ENCODE results near the gene OMP. TPM values are rescaled to one million over a fixed set of nuclear protein-coding genes. Genes with fewer than 3 reads are reported as not detected.
"Not testable (repeated sequence)": the region's sequence is repeated elsewhere in the genome, so short reads cannot be mapped to it uniquely, and the experiment has no call there.

OMP gene
- total RNA-seq, 1 donor from 2014 or later = 0.94 TPM

DNA sequence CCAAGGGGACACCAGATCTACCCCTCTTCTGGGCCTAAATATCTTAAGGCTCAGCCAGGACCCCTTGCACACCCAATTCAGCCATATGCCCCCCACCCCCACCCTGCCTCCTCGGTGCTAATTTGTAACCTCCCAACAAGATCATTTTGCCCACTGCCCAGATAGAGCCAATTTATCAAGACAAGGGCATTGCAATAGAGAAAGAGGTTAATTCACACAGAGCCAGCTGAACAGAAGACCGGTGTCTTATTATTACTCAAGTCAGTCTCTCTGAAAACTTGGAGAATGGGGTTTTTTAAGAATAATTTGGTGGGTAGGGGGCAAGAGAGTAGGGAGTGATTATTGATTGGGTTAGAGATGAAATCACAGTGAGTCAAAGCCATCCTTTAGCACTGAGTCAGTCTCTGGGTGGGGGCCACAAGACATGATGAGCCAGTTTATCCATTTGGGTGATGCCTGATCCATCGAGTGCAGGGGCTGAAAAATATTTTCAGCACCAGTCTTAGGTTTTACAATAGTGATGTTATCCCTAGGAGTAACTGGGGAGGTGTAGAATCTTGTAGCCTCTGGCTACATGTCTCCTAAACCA is 45.7 kb upstream of the OMP start:
- Mint-ChIP-seq H3K9me3 (no peaks in the 10 kb centered on the region), H3K27ac (no peak overlapping the region)
- TF ChIP-seq, protein P1, sequence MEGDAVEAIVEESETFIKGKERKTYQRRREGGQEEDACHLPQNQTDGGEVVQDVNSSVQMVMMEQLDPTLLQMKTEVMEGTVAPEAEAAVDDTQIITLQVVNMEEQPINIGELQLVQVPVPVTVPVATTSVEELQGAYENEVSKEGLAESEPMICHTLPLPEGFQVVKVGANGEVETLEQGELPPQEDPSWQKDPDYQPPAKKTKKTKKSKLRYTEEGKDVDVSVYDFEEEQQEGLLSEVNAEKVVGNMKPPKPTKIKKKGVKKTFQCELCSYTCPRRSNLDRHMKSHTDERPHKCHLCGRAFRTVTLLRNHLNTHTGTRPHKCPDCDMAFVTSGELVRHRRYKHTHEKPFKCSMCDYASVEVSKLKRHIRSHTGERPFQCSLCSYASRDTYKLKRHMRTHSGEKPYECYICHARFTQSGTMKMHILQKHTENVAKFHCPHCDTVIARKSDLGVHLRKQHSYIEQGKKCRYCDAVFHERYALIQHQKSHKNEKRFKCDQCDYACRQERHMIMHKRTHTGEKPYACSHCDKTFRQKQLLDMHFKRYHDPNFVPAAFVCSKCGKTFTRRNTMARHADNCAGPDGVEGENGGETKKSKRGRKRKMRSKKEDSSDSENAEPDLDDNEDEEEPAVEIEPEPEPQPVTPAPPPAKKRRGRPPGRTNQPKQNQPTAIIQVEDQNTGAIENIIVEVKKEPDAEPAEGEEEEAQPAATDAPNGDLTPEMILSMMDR (conservative IDR thresholded peaks at IDR 0.05) = no peak

DNA sequence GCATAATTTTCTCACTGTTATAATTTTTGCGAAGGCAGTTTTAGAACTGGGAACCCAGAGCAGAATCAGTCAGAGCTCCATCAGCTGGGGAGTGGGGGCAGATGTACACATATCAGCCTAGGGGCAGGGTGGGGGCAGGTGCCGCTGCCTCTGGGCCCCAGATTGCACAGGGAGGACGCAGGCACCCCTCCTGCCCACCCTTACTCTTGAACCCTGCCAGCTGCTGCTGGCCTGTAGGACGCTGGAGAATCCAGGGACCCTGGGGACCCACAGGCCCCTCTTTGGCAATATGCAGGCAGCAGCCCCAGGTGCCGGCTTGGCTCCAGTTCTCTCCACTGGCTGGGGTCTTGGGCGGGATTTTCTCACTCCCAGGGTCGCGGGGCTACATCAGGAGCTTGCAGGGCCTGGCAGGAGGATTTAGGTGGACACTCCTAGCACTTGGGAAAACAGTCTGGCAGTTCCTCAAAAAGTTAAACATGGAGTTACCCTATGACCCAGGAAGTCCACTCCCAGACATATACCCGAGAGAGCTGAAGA is 44.6 kb upstream of the OMP start:
- peaks cover 10% of the 10 kb centered on the region for H3K27me3 Mint-ChIP-seq
- no peaks in the 10 kb centered on the region for H3K9me3 Mint-ChIP-seq
- H3K4me3 Mint-ChIP-seq = no peak overlapping the region
- TF ChIP-seq, protein P1 (conservative IDR thresholded peaks at IDR 0.05) = no peak
- peak; percentile 48 for DNase-seq (ENCODE audit: extremely low spot score, unreplicated experiment)
- no peak overlapping the region for H3K27ac Mint-ChIP-seq
- H3K4me1 Mint-ChIP-seq (ENCODE audit: unreplicated experiment) = no peaks in the 10 kb centered on the region
- no peaks in the 10 kb centered on the region for H3K36me3 Mint-ChIP-seq

More for the DNA sequence above, 45.7 kb upstream of the OMP start:
- no peak for DNase-seq (ENCODE audit: extremely low spot score, unreplicated experiment)
- H3K4me1 Mint-ChIP-seq (ENCODE audit: unreplicated experiment) = no peaks in the 10 kb centered on the region
- H3K36me3 Mint-ChIP-seq = no peaks in the 10 kb centered on the region
- H3K4me3 Mint-ChIP-seq = no peak overlapping the region
- peaks cover 10% of the 10 kb centered on the region for H3K27me3 Mint-ChIP-seq

GRCh38 chr11:77058900-77059299 is 43.7 kb upstream of the OMP start:
- Mint-ChIP-seq H3K9me3 (no peaks in the 10 kb centered on the region), H3K27ac (no peak overlapping the region), H3K36me3 (no peaks in the 10 kb centered on the region), H3K27me3 (peaks cover 9% of the 10 kb centered on the region), H3K4me1 (ENCODE audit: unreplicated experiment) (no peaks in the 10 kb centered on the region), H3K4me3 (no peak overlapping the region)
- DNase-seq (ENCODE audit: extremely low spot score, unreplicated experiment) = no peak
- TF ChIP-seq, protein P1 (conservative IDR thresholded peaks at IDR 0.05) = no peak

DNA sequence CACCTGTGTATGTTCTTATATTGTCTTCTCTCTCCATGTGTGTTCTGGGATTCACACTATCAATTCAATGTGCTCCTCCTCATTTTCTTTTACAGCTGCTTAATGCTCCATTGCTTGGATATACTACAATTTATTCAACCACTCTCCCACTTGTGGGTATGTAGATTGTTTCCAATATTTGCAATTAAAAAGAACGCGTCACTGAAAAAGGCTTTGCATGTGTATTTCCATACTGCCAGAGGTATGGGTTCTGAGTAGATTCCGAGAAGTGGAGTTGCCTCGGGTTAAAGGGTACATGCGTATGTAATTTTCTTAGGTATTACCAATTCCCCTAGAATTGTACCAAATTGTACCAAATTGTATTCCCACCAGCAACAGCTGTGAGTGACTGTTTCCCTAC is 42.8 kb upstream of the OMP start:
- DNase-seq (ENCODE audit: extremely low spot score, unreplicated experiment) = no peak
- H3K4me1 Mint-ChIP-seq (ENCODE audit: unreplicated experiment) = no peaks in the 10 kb centered on the region
- H3K4me3 Mint-ChIP-seq = no peak overlapping the region
- H3K27me3 Mint-ChIP-seq = peaks cover 11% of the 10 kb centered on the region
- no peaks in the 10 kb centered on the region for H3K9me3 Mint-ChIP-seq
- TF ChIP-seq, protein P1 (conservative IDR thresholded peaks at IDR 0.05) = no peak
- H3K27ac Mint-ChIP-seq = no peak overlapping the region
- H3K36me3 Mint-ChIP-seq = no peaks in the 10 kb centered on the region

DNA sequence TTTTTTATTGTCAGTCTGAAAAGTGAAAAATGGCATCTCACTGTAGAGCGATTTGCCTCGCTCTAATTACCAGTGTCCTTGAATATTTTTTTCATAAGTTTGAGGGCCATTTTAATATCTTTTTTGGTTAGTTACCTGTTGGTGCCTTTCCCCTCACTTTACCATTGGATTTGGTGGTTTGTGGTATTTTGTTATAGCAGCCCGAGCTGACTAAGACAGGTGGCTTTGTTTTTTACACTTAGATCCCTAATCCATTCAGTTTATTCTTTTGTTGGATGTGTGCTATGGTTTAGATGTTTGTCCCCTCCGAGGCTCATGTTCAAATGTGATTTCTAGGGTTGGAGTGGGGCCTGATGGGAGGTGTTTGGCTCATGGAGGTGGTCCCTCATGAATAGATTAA is 42.4 kb upstream of the OMP start:
- Mint-ChIP-seq H3K27ac (no peak overlapping the region), H3K4me1 (ENCODE audit: unreplicated experiment) (no peaks in the 10 kb centered on the region), H3K4me3 (no peak overlapping the region), H3K9me3 (no peaks in the 10 kb centered on the region), H3K36me3 (no peaks in the 10 kb centered on the region), H3K27me3 (peaks cover 15% of the 10 kb centered on the region)
- no peak for DNase-seq (ENCODE audit: extremely low spot score, unreplicated experiment)
- TF ChIP-seq, protein P1 (conservative IDR thresholded peaks at IDR 0.05) = no peak

DNA sequence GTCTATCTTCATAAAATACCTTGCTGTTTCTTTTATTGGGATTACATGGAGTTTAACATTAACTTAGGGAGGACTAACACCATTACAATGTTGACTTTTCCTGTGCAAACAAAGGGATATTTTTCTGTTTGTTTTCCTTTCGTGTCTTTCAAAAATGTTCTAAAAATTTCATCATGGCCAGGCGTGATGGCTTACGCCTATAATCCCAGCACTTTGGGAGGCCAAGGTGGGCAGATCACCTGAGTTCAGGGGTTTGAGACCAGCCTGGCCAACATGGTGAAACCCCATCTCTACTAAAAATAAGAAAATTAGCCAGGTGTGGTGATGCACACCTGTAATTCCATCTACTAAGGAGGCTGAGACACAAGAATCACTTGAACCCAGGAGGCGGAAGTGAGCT is 41.4 kb upstream of the OMP start:
- not testable (repeated sequence) for DNase-seq (ENCODE audit: extremely low spot score, unreplicated experiment); H3K27ac Mint-ChIP-seq; H3K36me3 Mint-ChIP-seq; H3K9me3 Mint-ChIP-seq; H3K4me1 Mint-ChIP-seq (ENCODE audit: unreplicated experiment); H3K4me3 Mint-ChIP-seq
- H3K27me3 Mint-ChIP-seq = peaks cover 15% of the 10 kb centered on the region
